H9 (cell line): ENCODE results near the gene PCSK6. TPM values are rescaled to one million over a fixed set of nuclear protein-coding genes. Genes with fewer than 3 reads are reported as not detected.

Experiments
- DNase-seq: peaks from one replicate; pipeline ENCODE4 v3.0.0-alpha.2; 2017
- H2AFZ ChIP-seq: one replicate; pipeline ENCODE4 v1.6.1; 2013; ENCODE audit warnings: mild to moderate bottlenecking, low read length, control low read depth, moderate library complexity
- H2AK5ac ChIP-seq: 2 replicates; pipeline ENCODE4 v1.6.1; 2013; ENCODE audit warnings: low read length, control low read depth, mixed read lengths; ENCODE audit not compliant: insufficient read length
- H2BK120ac ChIP-seq: one replicate; pipeline ENCODE4 v1.6.1; 2013; ENCODE audit warnings: low read depth, mild to moderate bottlenecking, low read length, control low read depth, inconsistent platforms; ENCODE audit not compliant: poor library complexity, severe bottlenecking
- H2BK12ac ChIP-seq: 2 replicates; pipeline ENCODE4 v1.6.1; 2013; ENCODE audit warnings: low read length, control low read depth, mixed read lengths, low read depth; ENCODE audit not compliant: insufficient read length
- H2BK15ac ChIP-seq: 2 replicates; pipeline ENCODE4 v1.6.1; 2013; ENCODE audit warnings: low read depth, low read length, control low read depth
- H2BK20ac ChIP-seq: one replicate; pipeline ENCODE4 v1.6.1; 2013; ENCODE audit warnings: low read depth, mild to moderate bottlenecking, low read length, control low read depth, inconsistent platforms; ENCODE audit not compliant: poor library complexity, severe bottlenecking
- H2BK5ac ChIP-seq: 2 replicates; pipeline ENCODE4 v1.6.1; 2013; ENCODE audit warnings: low read length, control low read depth, mixed read lengths; ENCODE audit not compliant: insufficient read length
- H3K14ac ChIP-seq: 2 replicates; pipeline ENCODE4 v1.6.1; 2013; ENCODE audit warnings: low read length, control low read depth; ENCODE audit not compliant: insufficient read depth
- H3K18ac ChIP-seq: 2 replicates; pipeline ENCODE4 v1.6.1; 2013; ENCODE audit warnings: low read depth, mild to moderate bottlenecking, mixed read lengths, low read length, control low read depth; ENCODE audit not compliant: insufficient read length
- H3K23ac ChIP-seq: 2 replicates; pipeline ENCODE4 v1.6.1; 2013; ENCODE audit warnings: low read length, control low read depth, mixed read lengths, low read depth; ENCODE audit not compliant: insufficient read length
- H3K23me2 ChIP-seq: 2 replicates; pipeline ENCODE4 v1.6.1; 2013; ENCODE audit warnings: low read depth, mild to moderate bottlenecking, mixed read lengths, low read length, control low read depth; ENCODE audit not compliant: insufficient read length, poor library complexity, severe bottlenecking
- H3K27ac ChIP-seq: 2 replicates; pipeline ENCODE4 v1.5.1; 2013; ENCODE audit warnings: low read length, control low read depth, mixed read lengths, low read depth; ENCODE audit not compliant: insufficient read length
- H3K27me3 ChIP-seq: 2 replicates; pipeline ENCODE4 v1.6.1; 2013; ENCODE audit warnings: low read length, control low read depth, inconsistent platforms; ENCODE audit not compliant: insufficient read depth
- H3K4ac ChIP-seq: 2 replicates; pipeline ENCODE4 v1.6.1; 2013; ENCODE audit warnings: low read depth, mild to moderate bottlenecking, control low read depth, inconsistent platforms, low read length, moderate library complexity
- H3K4me1 ChIP-seq: 2 replicates; pipeline ENCODE4 v1.6.1; 2013; ENCODE audit warnings: low read length, control low read depth, inconsistent platforms; ENCODE audit not compliant: insufficient read depth
- H3K4me2 ChIP-seq: 2 replicates; pipeline ENCODE4 v1.6.1; 2013; ENCODE audit warnings: low read length, control low read depth, mixed read lengths; ENCODE audit not compliant: insufficient read length, insufficient read depth
- H3K56ac ChIP-seq: 2 replicates; pipeline ENCODE4 v1.6.1; 2013; ENCODE audit warnings: low read depth, mild to moderate bottlenecking, mixed read lengths, low read length, control low read depth; ENCODE audit not compliant: insufficient read length
- H3K79me1 ChIP-seq: 2 replicates; pipeline ENCODE4 v1.6.1; 2013; ENCODE audit warnings: low read depth, mild to moderate bottlenecking, moderate library complexity, low read length, control low read depth, inconsistent platforms; ENCODE audit not compliant: insufficient read depth, poor library complexity, severe bottlenecking
- H3K79me2 ChIP-seq: 2 replicates; pipeline ENCODE4 v1.6.1; 2013; ENCODE audit warnings: low read length, control low read depth, inconsistent platforms; ENCODE audit not compliant: insufficient read depth
- H3K9ac ChIP-seq: 2 replicates; pipeline ENCODE4 v1.6.1; 2013; ENCODE audit warnings: low read length, control low read depth, mixed read lengths; ENCODE audit not compliant: insufficient read length; ENCODE audit errors: extremely low read depth
- H3K9me3 ChIP-seq: one replicate; pipeline ENCODE4 v1.6.1; 2013; ENCODE audit warnings: low read depth, low read length, inconsistent platforms; ENCODE audit not compliant: control insufficient read depth
- H3T11ph ChIP-seq: one replicate; pipeline ENCODE4 v1.6.1; 2013; ENCODE audit warnings: mild to moderate bottlenecking, low read length, control low read depth, inconsistent platforms
- H4K20me1 ChIP-seq: one replicate; pipeline ENCODE4 v1.6.1; 2013; ENCODE audit not compliant: control insufficient read depth, insufficient read length, insufficient read depth
- H4K5ac ChIP-seq: 2 replicates; pipeline ENCODE4 v1.6.1; 2013; ENCODE audit warnings: low read depth, mild to moderate bottlenecking, mixed read lengths, low read length, control low read depth; ENCODE audit not compliant: insufficient read length
- H4K8ac ChIP-seq: replicated peaks from 2 replicates; pipeline ENCODE4 v1.6.1; 2013; ENCODE audit warnings: low read length, control low read depth, mixed read lengths, low read depth; ENCODE audit not compliant: insufficient read length
- H4K91ac ChIP-seq: 2 replicates; pipeline ENCODE4 v1.6.1; 2013; ENCODE audit warnings: low read depth, mild to moderate bottlenecking, moderate library complexity, mixed read lengths, low read length, control low read depth; ENCODE audit not compliant: insufficient read length
- H3K27ac Mint-ChIP-seq, 3 experiments: 2 replicates in 2 of 3; 3 replicates in 1 of 3; pipeline ENCODE4 v1.8.0; 2020 to 2021; ENCODE audit warnings: mixed read lengths in 3 of 3, mild to moderate bottlenecking in 1 of 3, moderate library complexity in 1 of 3
- H3K27me3 Mint-ChIP-seq: 2 replicates; pipeline ENCODE4 v1.8.0; 2021; ENCODE audit warnings: low read depth, mild to moderate bottlenecking, moderate library complexity, mixed read lengths
- H3K36me3 Mint-ChIP-seq, 3 experiments: 2 replicates in 2 of 3; 3 replicates in 1 of 3; pipeline ENCODE4 v1.8.0; 2020 to 2021; ENCODE audit warnings: low read depth in 3 of 3, mixed read lengths in 3 of 3; ENCODE audit not compliant: insufficient read depth in 1 of 3
- H3K4me1 Mint-ChIP-seq, 2 experiments: 2 replicates each; pipeline ENCODE4 v1.8.0; 2020; ENCODE audit warnings: mixed read lengths in 2 of 2
- H3K4me3 Mint-ChIP-seq, 2 experiments: 2 replicates in 1 of 2; 3 replicates in 1 of 2; pipeline ENCODE4 v1.8.0; 2020 to 2021; ENCODE audit warnings: mild to moderate bottlenecking in 2 of 2, mixed read lengths in 2 of 2, moderate library complexity in 1 of 2
- H3K9me3 Mint-ChIP-seq, 2 experiments: 2 replicates in 1 of 2; 3 replicates in 1 of 2; pipeline ENCODE4 v1.8.0; 2020; ENCODE audit warnings: mild to moderate bottlenecking in 2 of 2, mixed read lengths in 2 of 2, moderate library complexity in 1 of 2
- WGBS: extraction: QIAGEN DNeasy Blood & Tissue Kit; methylation state at CpG from one replicate; pipeline ENCODE4 v1.1.7; 2013; ENCODE audit warnings: missing lambda C conversion rate, low lambda C conversion rate, mixed read lengths; ENCODE audit not compliant: insufficient read length; ENCODE audit errors: extremely low coverage; 5-methylcytosine and 5-hydroxymethylcytosine counted together
- total RNA-seq: library from RNA; stranded (reverse); gene quantifications from 2 replicates; pipeline ENCODE4 v1.2.1, GENCODE V29; 2021
- TF ChIP-seq, protein P1 (sequence below): fragments of 200-600 bp; sonication (generic); conservative IDR thresholded peaks from 3 replicates; pipeline ENCODE4 v1.8.0; 2021; ENCODE audit warnings: antibody characterized with exemption, mild to moderate bottlenecking

PCSK6 gene
- total RNA-seq, 1 experiment from 2014 or later: 4.0 TPM

- no peak for DNase-seq
- Histone ChIP-seq H2BK20ac (no peak overlapping the region), H2AK5ac (no peak overlapping the region), H3K18ac (no peak overlapping the region), H3K23me2 (no peaks in the 10 kb centered on the region), H3K4ac (no peak overlapping the region), H4K20me1 (no peaks in the 10 kb centered on the region), H3K14ac (no peak overlapping the region), H3K27me3 (no peaks in the 10 kb centered on the region), H2BK15ac (no peak overlapping the region), H3K27ac (no peak overlapping the region), H2AFZ (no peak overlapping the region), H2BK12ac (no peak overlapping the region), H3T11ph (no peak overlapping the region), H2BK120ac (no peak overlapping the region), H4K5ac (no peak overlapping the region), H3K23ac (no peak overlapping the region), H3K56ac (no peak overlapping the region), H4K91ac (no peak overlapping the region), H2BK5ac (no peak overlapping the region), H3K4me2 (no peak overlapping the region), H3K79me2 (no peaks in the 10 kb centered on the region), H3K9me3 (no peaks in the 10 kb centered on the region), H3K4me1 (no peaks in the 10 kb centered on the region; the same call in 1 of the 2 replicates), H3K9ac (no peak overlapping the region), H3K79me1 (no peaks in the 10 kb centered on the region), H4K8ac (no peak overlapping the region)
- no peak overlapping the region for H3K27ac Mint-ChIP-seq
- no CpG with 5 or more reads among the region's 5 CpGs for WGBS
- TF ChIP-seq, protein P1, sequence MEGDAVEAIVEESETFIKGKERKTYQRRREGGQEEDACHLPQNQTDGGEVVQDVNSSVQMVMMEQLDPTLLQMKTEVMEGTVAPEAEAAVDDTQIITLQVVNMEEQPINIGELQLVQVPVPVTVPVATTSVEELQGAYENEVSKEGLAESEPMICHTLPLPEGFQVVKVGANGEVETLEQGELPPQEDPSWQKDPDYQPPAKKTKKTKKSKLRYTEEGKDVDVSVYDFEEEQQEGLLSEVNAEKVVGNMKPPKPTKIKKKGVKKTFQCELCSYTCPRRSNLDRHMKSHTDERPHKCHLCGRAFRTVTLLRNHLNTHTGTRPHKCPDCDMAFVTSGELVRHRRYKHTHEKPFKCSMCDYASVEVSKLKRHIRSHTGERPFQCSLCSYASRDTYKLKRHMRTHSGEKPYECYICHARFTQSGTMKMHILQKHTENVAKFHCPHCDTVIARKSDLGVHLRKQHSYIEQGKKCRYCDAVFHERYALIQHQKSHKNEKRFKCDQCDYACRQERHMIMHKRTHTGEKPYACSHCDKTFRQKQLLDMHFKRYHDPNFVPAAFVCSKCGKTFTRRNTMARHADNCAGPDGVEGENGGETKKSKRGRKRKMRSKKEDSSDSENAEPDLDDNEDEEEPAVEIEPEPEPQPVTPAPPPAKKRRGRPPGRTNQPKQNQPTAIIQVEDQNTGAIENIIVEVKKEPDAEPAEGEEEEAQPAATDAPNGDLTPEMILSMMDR: no peak
- no peak overlapping the region for H3K4me3 Mint-ChIP-seq
- no peaks in the 10 kb centered on the region for H3K9me3 Mint-ChIP-seq
- H3K27me3 Mint-ChIP-seq: peaks cover 16% of the 10 kb centered on the region
- H3K36me3 Mint-ChIP-seq: no peaks in the 10 kb centered on the region
- peaks cover 16 to 23% of the 10 kb centered on the region in 2 experiments for H3K4me1 Mint-ChIP-seq
These were observed 142.6 kb downstream of the PCSK6 start for GRCh38 chr15:101346928-101347327.
